T-helper 17 cell (primary cell): ENCODE data around the gene MARCHF9. TPM values are rescaled to one million over a fixed set of nuclear protein-coding genes. Genes with fewer than 3 reads are reported as not detected.
"Not testable (repeated sequence)": the region's sequence is repeated elsewhere in the genome, so short reads cannot be mapped to it uniquely, and the experiment has no call there.

ENCODE experiments used
- ATAC-seq: fragments of 150-1000 bp; cut with Tn5 transposase; 2 replicates; pipeline ENCODE4 v1.10.0; 2021; ENCODE audit warnings: mild to moderate bottlenecking, moderate library complexity
- DNase-seq, 3 donors: peaks; one replicate each; pipeline versions ENCODE4 v3.0.0 to v3.0.0-alpha.2; 2020 to 2021
- H3K9me3 ChIP-seq: one replicate; pipeline ENCODE4 v1.7.0; 2013; ENCODE audit warnings: low read length, mild to moderate bottlenecking; ENCODE audit not compliant: control insufficient read depth, poor library complexity, severe bottlenecking
- H3K27ac Mint-ChIP-seq: one replicate; pipeline ENCODE4 v1.8.0; 2022; ENCODE audit warnings: mild to moderate bottlenecking, moderate library complexity, mixed read lengths
- H3K27me3 Mint-ChIP-seq: one replicate; pipeline ENCODE4 v1.8.0; 2022; ENCODE audit warnings: mixed read lengths
- H3K36me3 Mint-ChIP-seq: one replicate; pipeline ENCODE4 v1.8.0; 2022; ENCODE audit warnings: low read depth, mixed read lengths
- H3K4me1 Mint-ChIP-seq: one replicate; pipeline ENCODE4 v1.8.0; 2022; ENCODE audit warnings: mild to moderate bottlenecking, mixed read lengths
- H3K4me3 Mint-ChIP-seq: one replicate; pipeline ENCODE4 v1.8.0; 2022; ENCODE audit warnings: mild to moderate bottlenecking, moderate library complexity, mixed read lengths
- total RNA-seq, 4 donors: library from RNA in 2 of 4; stranded (reverse) in 2 of 4; gene quantifications; one replicate each; pipeline ENCODE4 v1.2.3 and lab custom pipeline; 2022 to 2026

The MARCHF9 gene, protein sequence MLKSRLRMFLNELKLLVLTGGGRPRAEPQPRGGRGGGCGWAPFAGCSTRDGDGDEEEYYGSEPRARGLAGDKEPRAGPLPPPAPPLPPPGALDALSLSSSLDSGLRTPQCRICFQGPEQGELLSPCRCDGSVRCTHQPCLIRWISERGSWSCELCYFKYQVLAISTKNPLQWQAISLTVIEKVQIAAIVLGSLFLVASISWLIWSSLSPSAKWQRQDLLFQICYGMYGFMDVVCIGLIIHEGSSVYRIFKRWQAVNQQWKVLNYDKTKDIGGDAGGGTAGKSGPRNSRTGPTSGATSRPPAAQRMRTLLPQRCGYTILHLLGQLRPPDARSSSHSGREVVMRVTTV
- total RNA-seq: 10 to 100 TPM; 45.3 to 62.4 TPM
- 53.5 to 69.3 reads per million in 2 donors for total RNA-seq (lab: John Stamatoyannopoulos, UW)

DNA sequence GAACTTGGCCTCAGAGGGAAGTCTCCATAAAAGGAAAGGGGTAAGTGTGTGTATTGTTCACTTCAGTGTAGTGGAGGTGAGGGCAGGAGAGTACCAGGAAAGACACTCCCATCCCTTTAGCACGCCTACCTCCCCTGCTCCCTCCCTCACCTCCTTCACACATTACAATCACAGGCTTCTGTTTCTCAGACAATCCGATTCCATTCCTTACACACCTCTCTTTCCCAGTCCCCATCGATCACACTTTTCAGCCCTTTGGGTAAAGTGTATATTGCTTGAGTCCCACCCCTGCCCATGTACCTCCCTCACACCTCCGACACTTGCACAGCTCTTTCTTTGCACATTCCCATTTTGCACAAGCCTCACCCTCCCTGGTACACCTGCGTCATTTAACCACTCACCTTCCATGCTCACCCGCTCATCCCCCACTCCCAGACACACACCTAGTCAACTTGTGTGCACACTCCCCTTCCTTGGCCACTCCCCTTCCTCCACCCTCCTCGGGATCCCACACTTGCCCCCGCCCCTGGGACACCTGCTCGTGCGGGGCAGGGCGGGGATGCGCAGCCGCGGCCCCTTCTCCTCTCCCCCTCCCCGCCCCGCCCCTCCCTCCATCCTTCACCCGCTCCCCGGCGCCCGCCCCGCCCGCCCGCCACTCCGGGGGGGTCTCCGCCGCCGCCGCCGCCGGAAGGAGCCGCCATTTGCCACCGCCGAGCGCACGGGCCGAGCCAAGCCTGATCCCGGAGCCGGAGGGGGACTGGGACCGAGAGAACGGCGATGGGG is at the start of gene MARCHF9:
Gene MARCHF9, plus strand, starts transcription at position 693 of the 783 bp plus-strand sequence. CDS start 426 bp downstream, outside the sequence.
- no peaks in the 10 kb centered on the region for H3K9me3 ChIP-seq
- Mint-ChIP-seq H3K4me1 (peaks cover 57% of the 10 kb centered on the region), H3K27ac (peak within 1 kb of the TSS; percentile 96), H3K4me3 (peak within 1 kb of the TSS; percentile 93), H3K36me3 (no peaks in the 10 kb centered on the region), H3K27me3 (no peaks in the 10 kb centered on the region)
- DNase-seq: peak; percentile 79 to 88 (median 85)
- peak; percentile 58 for ATAC-seq

DNA sequence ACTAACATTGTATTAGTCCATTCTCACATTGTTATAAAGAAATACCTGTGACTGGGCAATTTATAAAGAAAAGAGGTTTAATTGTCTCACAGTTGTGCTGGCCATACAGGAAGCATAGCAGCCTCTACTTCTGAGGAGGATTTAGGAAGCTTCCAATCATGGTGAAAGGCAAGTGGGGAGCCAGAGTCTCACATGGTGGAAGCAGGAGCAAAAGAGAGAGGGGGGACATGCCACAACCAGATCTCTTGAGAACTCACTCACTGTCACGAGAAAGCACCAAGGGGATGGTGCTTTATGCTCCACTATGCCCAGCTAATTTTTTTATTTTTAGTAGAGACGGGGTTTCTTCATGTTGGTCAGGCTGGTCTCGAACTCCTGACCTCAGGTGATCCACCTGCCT is 47.7 kb upstream of the MARCHF9 start:
- ATAC-seq: no peak
- H3K36me3 Mint-ChIP-seq: peaks cover 7% of the 10 kb centered on the region
- no peak overlapping the region for H3K27ac Mint-ChIP-seq

DNA sequence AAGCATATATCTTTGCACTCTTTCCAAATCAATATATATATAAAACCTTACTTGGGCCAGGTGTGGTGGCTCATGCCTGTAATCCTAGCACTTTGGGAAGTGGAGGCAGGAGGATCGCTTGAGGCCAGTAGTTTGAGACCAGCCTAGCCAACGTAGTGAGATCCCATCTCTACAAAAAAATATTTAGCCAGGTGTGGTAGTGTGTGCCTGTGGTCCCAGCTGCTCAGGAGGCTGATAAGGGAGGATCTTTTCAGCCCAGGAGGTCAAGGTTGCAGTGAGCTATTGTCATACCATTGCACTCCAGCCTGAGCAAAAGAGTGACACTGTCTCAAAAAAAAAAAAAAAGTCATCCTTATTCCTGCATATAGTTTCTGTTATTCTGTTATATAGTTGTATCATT is 46.6 kb upstream of the MARCHF9 start:
- peaks cover 8% of the 10 kb centered on the region for H3K9me3 ChIP-seq
- Mint-ChIP-seq H3K27ac (no peak overlapping the region), H3K36me3 (peaks cover 7% of the 10 kb centered on the region), H3K27me3 (no peaks in the 10 kb centered on the region), H3K4me3 (no peak overlapping the region), H3K4me1 (no peaks in the 10 kb centered on the region)
- ATAC-seq (no peak), DNase-seq (no peak)

More for the DNA sequence above, 47.7 kb upstream of the MARCHF9 start:
- peaks cover 8% of the 10 kb centered on the region for H3K9me3 ChIP-seq
- H3K27me3 Mint-ChIP-seq: no peaks in the 10 kb centered on the region
- no peaks in the 10 kb centered on the region for H3K4me1 Mint-ChIP-seq
- DNase-seq: no peak
- no peak overlapping the region for H3K4me3 Mint-ChIP-seq

DNA sequence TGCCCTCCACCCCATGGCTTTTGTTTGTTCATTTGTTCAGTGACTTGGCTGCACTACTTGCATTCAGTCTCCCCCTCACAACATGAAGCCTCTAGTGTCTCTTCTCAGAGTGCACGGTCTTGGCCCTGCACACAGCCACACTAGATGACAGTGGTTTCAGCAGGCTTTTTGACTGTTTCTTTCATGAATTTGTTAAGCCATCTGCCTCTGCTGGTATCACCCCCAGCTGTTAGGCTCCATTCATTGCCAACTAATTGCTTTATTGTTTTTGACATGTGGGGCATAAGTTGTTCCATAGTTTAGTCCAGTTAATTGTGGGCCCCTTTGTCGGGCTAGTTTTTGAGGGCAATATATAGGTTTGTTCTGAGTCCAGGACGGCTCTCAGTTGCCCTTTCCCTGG is 42.2 kb upstream of the MARCHF9 start:
- H3K4me1 Mint-ChIP-seq: no peaks in the 10 kb centered on the region
- DNase-seq (no peak), ATAC-seq (no peak)
- no peaks in the 10 kb centered on the region for H3K27me3 Mint-ChIP-seq
- H3K27ac Mint-ChIP-seq: no peak overlapping the region
- H3K9me3 ChIP-seq: no peaks in the 10 kb centered on the region
- no peak overlapping the region for H3K4me3 Mint-ChIP-seq
- H3K36me3 Mint-ChIP-seq: peaks cover 5% of the 10 kb centered on the region

DNA sequence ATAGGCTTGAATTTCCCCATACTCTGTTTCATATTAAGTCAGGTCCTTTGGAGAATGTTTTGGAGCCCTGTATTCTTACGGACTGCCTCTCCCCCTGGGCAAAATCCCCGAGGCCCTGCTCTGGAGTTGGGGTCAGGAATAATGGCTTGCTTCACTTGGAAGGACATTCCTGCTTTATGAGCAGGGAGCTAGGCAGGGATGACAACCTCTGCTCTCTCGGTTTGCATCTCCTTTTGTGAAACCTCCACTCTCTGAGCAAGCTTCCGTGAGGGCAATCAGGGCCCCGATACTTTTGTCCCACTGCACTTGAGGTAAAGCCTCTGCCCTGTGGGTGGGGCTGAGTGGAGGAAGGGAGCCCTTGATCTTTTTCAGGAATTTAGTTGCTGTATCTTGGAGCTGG is 41.7 kb upstream of the MARCHF9 start:
- Mint-ChIP-seq H3K36me3 (peaks cover 7% of the 10 kb centered on the region), H3K27me3 (no peaks in the 10 kb centered on the region), H3K27ac (no peak overlapping the region), H3K4me3 (no peak overlapping the region), H3K4me1 (peaks cover 2% of the 10 kb centered on the region)
- no peaks in the 10 kb centered on the region for H3K9me3 ChIP-seq
- no peak for DNase-seq
- ATAC-seq: no peak

DNA sequence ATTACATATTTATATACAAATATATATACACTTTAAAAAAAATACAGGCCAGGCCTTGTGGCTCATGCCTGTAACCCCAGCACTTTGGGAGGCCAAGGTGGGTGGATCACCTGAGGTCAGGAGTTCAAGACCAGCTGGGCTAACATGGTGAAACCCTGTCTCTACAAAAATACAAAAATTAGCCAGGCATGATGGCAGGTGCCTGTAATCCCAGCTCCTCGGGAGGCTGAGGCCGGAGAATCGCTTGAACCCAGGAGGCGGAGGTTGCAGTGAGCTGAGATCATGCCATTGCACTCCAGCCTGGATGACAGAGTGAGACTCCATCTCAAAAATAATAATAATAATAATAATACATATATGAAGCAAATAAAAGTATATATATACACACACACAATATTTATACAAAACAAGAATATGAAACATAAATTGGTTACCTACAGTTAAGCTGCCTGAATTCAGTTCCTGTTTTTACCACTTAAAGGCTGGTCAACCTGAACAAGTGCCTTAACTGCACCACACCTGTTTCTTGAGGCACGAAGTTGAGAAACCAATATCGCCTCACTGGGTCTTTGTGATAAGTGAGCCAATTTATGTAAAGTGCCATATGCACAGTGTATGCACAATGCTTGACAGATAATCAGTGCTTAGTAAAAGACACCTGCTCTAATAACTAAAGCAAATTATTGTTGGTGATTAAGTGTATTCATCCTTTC is 39.7 kb upstream of the MARCHF9 start:
- ATAC-seq: peak; percentile 30
- Mint-ChIP-seq H3K27ac (peak overlapping the region; percentile 34), H3K36me3 (peaks cover 10% of the 10 kb centered on the region)
- H3K27me3 Mint-ChIP-seq, H3K9me3 ChIP-seq, H3K4me3 Mint-ChIP-seq, DNase-seq, H3K4me1 Mint-ChIP-seq: not testable (repeated sequence)

DNA sequence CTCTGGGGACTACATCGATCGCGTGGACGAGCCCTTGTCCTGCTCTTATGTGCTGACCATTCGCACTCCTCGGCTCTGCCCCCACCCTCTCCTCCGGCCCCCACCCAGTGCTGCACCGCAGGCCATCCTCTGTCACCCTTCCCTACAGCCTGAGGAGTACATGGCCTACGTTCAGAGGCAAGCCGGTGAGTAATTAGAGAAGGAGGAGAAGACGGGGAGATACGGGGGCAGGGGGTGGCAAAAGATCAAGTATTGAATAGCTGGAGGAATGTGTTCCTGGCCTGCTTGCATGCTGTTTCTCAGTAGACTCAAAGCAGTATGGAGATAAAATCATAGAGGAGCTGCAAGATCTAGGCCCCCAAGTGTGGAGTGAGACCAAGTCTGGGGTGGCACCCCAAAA is 39.1 kb upstream of the MARCHF9 start:
- peaks cover 10% of the 10 kb centered on the region for H3K36me3 Mint-ChIP-seq
- H3K4me3 Mint-ChIP-seq: no peak overlapping the region
- DNase-seq (no peak), ATAC-seq (no peak)
- no peaks in the 10 kb centered on the region for H3K27me3 Mint-ChIP-seq
- peak overlapping the region; percentile 34 for H3K27ac Mint-ChIP-seq
- H3K4me1 Mint-ChIP-seq: peaks cover 7% of the 10 kb centered on the region
- no peaks in the 10 kb centered on the region for H3K9me3 ChIP-seq

DNA sequence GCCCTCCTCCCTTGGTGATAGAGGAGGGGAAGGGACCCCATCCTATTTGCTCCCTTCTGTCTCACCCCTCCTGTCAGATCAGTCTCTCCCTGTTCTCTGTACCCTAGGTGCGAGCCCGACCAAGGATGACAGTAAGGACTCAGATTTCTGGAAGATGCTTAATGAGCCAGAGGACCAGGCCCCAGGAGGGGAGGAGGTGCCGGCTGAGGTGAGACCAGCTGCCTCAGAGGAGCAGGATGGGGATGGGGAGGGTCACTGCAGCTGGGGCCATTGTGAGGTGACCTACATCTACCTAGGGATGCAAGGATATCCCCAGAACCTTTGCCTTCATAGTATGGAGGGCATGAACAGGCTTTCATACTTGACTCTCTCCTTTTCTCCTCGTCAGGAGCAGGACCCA is 38.6 kb upstream of the MARCHF9 start:
- Mint-ChIP-seq H3K27ac (no peak overlapping the region), H3K36me3 (peaks cover 10% of the 10 kb centered on the region), H3K27me3 (no peaks in the 10 kb centered on the region), H3K4me1 (peaks cover 7% of the 10 kb centered on the region), H3K4me3 (no peak overlapping the region)
- no peaks in the 10 kb centered on the region for H3K9me3 ChIP-seq
- ATAC-seq (no peak), DNase-seq (no peak)

DNA sequence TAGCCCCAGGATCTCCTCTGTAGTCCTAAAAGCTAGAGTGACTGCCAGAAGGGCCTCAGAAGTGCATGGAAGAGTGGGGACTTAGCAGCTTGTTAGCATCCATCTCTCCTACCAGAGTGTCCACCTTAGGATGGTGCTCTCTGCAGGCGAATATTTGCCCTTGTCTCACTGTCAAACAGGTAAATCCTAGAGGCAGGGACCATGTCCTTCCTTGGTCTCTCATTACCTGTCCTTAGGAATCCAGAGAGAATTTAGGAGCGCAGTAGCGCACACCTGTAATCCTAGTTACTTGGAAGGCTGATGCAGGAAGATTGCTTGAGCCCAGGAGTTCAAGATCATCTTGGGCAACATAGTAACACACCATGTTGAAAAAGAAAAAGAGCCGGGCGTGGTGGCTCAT is 37.8 kb upstream of the MARCHF9 start:
- H3K9me3 ChIP-seq: no peaks in the 10 kb centered on the region
- Mint-ChIP-seq H3K4me1 (peaks cover 13% of the 10 kb centered on the region), H3K4me3 (no peak overlapping the region), H3K27me3 (no peaks in the 10 kb centered on the region), H3K27ac (peak overlapping the region; percentile 19), H3K36me3 (peaks cover 13% of the 10 kb centered on the region)
- no peak for ATAC-seq
- no peak for DNase-seq

DNA sequence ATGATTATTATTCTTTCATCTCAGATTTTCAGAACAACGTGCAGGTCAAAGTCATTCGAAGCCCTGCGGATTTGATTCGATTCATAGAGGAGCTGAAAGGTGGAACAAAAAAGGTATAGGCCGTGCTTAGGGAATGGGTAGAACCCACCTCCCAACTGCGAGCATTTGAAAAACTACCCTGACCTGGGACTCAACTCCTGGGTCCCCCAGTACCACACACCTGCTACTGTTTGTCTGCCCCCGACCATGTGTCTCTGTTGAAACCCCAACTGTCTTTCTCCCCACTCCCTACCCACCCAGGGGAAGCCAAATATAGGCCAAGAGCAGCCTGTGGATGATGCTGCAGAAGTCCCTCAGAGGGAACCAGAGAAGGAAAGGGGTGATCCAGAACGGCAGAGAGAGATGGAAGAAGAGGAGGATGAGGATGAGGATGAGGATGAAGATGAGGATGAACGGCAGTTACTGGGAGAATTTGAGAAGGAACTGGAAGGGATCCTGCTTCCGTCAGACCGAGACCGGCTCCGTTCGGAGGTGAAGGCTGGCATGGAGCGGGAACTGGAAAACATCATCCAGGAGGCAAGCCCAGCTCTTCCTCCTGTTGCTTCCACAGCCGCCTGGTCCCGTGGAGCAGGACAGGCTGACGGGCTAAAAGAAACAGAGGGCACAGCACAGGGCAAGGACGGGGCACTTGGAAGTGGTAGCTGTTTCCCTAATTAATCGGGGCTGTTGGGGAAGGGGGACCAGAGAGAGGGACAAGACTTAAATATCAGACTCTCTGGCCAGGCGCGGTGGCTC is 36.9 kb upstream of the MARCHF9 start:
- no peak for DNase-seq
- Mint-ChIP-seq H3K4me1 (peaks cover 16% of the 10 kb centered on the region), H3K4me3 (no peak overlapping the region), H3K27ac (peak overlapping the region; percentile 72), H3K27me3 (no peaks in the 10 kb centered on the region), H3K36me3 (peaks cover 13% of the 10 kb centered on the region)
- ATAC-seq: no peak
- no peaks in the 10 kb centered on the region for H3K9me3 ChIP-seq

DNA sequence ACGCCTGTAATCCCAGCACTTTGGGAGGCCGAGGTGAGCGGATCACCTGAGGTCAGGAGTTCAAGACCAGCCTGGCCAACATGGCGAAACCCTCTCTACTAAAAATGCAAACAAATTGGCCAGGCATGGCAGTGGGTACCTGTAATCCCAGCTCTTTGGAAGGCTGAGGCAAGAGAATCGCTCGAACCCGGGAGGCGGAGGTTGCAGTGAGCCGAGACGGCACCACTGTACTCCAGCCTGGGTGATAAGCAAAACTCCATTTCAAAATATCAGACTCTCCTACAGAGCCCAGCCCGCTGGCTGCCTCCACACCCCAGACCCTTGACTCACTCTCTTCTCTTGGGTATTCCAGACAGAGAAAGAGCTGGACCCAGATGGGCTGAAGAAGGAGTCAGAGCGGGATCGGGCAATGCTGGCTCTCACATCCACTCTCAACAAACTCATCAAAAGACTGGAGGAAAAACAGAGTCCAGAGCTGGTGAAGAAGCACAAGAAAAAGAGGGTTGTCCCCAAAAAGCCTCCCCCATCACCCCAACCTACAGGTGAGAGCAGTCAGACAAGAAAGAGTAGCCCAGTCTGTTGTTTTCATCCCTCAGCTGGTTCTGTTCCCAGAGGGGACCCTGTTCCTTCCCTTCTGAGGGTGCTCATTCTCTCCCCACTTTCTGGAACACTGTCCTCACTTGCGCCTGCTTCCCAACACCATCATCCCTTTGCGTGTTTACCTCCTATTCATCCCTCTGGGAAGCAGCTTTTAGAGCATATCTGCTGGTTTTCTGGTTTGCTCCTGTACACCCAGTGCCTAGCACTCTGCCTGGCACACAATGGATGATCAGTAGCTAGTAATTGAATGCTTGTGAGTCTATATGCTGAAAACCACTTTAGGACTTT is 36.0 kb upstream of the MARCHF9 start:
- Mint-ChIP-seq H3K36me3 (peaks cover 13% of the 10 kb centered on the region), H3K27ac (peak overlapping the region; percentile 72), H3K4me1 (peaks cover 23% of the 10 kb centered on the region), H3K27me3 (no peaks in the 10 kb centered on the region), H3K4me3 (peak overlapping the region; percentile 53)
- no peaks in the 10 kb centered on the region for H3K9me3 ChIP-seq
- no peak for ATAC-seq
- DNase-seq: no peak
